ENCODE measurements around the gene RPS15. TPM values are rescaled to one million over a fixed set of nuclear protein-coding genes. Genes with fewer than 3 reads are reported as not detected.

The RPS15 gene
- total RNA-seq, 1 donor from 2014 or later: 938 TPM

DNA sequence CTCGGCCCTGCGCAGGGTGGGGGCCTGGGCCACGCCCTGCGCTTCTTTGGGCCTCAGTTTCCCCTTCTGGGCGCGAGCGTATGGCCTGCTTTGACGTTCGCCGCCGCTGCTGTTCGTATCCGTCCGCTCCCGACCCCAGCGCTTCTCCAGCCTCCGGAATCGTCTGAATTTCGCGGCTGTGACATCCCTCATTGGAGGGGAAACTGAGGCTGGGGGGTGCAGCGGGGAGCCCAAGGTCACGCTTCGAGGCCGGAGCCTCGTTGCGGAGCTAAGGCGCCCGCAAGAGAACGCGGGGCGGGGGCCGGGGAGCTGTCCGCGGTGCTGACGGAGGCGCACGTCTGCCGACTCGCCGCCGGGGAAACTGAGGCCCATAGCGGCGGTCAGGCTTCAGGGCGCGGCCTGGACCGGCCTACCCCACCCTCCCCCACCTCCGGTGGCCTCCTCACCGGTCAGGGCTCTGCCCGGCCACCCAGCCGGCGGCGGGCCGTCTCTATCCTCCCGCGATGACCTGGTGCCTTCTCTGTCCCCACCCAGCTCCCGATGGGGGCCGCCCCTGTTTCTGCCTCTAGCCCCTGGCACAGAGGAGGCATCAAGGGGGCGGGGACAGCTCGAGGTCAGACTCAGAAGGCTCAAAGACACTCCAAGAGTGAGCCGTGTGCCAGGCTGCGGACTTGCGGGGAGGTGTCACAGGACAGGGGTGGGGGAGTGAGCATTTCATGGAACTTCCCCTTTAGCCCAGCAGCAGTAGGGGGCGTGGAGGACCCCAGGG lies 8.7 kb downstream of the RPS15 start:
- no peaks in the 10 kb centered on the region for H3K9me3 Mint-ChIP-seq (ENCODE audit: low read depth)
- TF ChIP-seq, protein P1, sequence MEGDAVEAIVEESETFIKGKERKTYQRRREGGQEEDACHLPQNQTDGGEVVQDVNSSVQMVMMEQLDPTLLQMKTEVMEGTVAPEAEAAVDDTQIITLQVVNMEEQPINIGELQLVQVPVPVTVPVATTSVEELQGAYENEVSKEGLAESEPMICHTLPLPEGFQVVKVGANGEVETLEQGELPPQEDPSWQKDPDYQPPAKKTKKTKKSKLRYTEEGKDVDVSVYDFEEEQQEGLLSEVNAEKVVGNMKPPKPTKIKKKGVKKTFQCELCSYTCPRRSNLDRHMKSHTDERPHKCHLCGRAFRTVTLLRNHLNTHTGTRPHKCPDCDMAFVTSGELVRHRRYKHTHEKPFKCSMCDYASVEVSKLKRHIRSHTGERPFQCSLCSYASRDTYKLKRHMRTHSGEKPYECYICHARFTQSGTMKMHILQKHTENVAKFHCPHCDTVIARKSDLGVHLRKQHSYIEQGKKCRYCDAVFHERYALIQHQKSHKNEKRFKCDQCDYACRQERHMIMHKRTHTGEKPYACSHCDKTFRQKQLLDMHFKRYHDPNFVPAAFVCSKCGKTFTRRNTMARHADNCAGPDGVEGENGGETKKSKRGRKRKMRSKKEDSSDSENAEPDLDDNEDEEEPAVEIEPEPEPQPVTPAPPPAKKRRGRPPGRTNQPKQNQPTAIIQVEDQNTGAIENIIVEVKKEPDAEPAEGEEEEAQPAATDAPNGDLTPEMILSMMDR (IDR thresholded peaks at IDR 0.05; ENCODE audit: unreplicated experiment): no peak
- peaks cover 34% of the 10 kb centered on the region for H3K27me3 Mint-ChIP-seq

DNA sequence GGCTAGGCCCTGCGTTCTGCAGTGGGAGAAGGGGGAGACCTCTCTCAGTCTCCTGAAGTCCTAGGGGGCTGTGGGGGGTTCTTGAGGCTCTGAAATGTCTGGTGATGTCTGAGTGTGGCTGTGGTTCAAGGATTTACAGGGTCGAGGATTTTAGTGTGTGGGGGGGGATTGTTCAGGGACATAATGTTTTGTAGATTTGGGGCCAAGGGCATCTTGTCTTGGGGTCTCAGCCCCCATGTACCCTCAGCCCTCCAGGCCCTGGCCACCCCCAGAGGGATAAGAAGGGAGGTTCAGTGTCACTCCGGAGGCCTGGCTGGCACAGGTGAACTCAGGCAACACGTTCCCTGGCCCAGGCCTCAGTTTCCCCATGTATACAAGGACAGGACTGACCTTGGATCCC lies 9.3 kb downstream of the RPS15 start:
- no peak overlapping the region for H3K27ac Mint-ChIP-seq
- peaks cover 34% of the 10 kb centered on the region for H3K27me3 Mint-ChIP-seq
- TF ChIP-seq, protein P1 (IDR thresholded peaks at IDR 0.05; ENCODE audit: unreplicated experiment): no peak
- peaks cover 3% of the 10 kb centered on the region for H3K36me3 Mint-ChIP-seq (ENCODE audit: insufficient read depth)
- no peaks in the 10 kb centered on the region for H3K4me1 Mint-ChIP-seq (ENCODE audit: low read depth)
- peak overlapping the region; percentile 54 for H3K4me3 Mint-ChIP-seq (ENCODE audit: low read depth)
- DNase-seq (ENCODE audit: low spot score, unreplicated experiment): no peak
- H3K9me3 Mint-ChIP-seq (ENCODE audit: low read depth): no peaks in the 10 kb centered on the region

More for the DNA sequence above, 8.7 kb downstream of the RPS15 start:
- no peak for DNase-seq (ENCODE audit: low spot score, unreplicated experiment)
- Mint-ChIP-seq H3K27ac (no peak overlapping the region), H3K4me3 (ENCODE audit: low read depth) (peak overlapping the region; percentile 54), H3K36me3 (ENCODE audit: insufficient read depth) (peaks cover 8% of the 10 kb centered on the region), H3K4me1 (ENCODE audit: low read depth) (no peaks in the 10 kb centered on the region)

DNA sequence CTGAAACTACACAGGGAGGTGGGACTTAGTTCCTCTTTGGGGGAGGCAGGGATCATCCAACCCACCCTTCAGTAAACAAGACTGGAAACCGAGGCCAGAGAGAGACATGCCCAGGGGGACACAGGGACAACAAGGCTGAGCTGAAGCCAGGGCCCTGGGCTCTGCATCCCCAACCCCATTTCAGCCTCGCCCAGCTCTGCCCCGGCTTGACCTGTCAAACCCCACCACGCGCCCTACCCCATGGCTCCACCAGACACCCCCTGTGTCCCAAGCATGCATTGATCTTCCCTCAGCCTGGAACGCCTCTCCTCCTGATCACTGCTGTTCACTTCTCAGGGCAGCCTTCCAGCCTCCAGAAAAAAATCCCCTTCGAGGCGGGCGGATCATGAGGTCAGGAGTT lies 9.7 kb downstream of the RPS15 start:
- H3K4me1 Mint-ChIP-seq (ENCODE audit: low read depth): no peaks in the 10 kb centered on the region
- no peak overlapping the region for H3K27ac Mint-ChIP-seq
- H3K27me3 Mint-ChIP-seq: peaks cover 36% of the 10 kb centered on the region
- H3K9me3 Mint-ChIP-seq (ENCODE audit: low read depth): no peaks in the 10 kb centered on the region
- peak overlapping the region; percentile 26 for H3K4me3 Mint-ChIP-seq (ENCODE audit: low read depth)
- TF ChIP-seq, protein P1 (IDR thresholded peaks at IDR 0.05; ENCODE audit: unreplicated experiment): no peak
- no peak for DNase-seq (ENCODE audit: low spot score, unreplicated experiment)
- H3K36me3 Mint-ChIP-seq (ENCODE audit: insufficient read depth): no peaks in the 10 kb centered on the region

DNA sequence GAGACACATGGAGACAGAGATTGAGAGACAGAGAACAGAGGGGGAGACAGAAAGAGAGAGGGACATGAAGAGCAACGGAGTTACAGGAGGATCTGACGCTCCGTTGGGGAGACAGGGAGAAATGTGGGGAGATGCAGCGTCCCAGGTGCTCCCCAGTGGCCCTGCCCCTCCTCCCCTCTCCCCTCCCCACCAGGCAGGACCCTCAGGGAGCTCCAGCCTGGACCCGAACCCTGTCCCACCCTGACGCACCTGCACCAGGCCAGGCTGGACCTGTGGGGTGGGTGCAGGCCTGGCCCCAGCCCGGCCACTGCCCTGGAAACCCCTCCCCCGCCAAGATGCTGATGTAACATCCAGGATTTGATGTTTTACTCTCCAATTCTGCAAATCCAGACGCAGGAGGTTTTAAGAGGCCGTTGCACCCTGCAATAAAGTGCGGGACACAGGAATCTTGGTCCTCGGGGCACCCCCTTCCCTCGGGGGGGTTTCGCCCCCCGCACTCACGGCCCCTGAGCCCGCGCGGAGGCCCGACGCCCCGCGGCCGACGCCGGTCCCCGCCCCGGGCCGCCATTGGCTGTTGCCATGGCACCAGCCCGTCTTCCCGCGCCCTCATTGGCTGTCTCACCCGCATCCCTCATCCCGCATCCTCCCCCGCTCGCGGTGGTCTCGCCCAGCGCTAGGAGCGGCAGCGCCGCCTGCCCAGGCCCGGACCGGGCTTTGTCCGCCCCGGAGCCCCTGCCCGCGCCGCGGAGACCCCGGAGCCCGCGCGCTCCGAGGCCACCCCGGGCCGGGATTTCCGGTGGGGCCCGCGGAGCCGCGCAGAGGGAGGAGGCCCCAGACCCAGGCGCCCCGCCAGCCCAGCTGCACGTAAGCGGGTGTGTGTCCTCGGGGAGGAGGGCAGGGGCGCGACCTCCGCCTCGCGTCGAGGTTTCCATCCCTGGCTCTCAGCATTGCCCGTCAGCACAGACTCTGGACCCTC lies 11.6 kb downstream of the RPS15 start, which contains the start of gene APC2:
Gene APC2, plus strand, starts transcription at position 655 of the 976 bp plus-strand sequence. CDS start 2,881 bp downstream, outside the sequence.
- TF ChIP-seq, protein P1 (IDR thresholded peaks at IDR 0.05; ENCODE audit: unreplicated experiment): no peak
- no peak within 1 kb of the TSS for H3K4me3 Mint-ChIP-seq (ENCODE audit: low read depth)
- H3K27me3 Mint-ChIP-seq: peaks cover 42% of the 10 kb centered on the region
- no peaks in the 10 kb centered on the region for H3K9me3 Mint-ChIP-seq (ENCODE audit: low read depth)
- H3K4me1 Mint-ChIP-seq (ENCODE audit: low read depth): no peaks in the 10 kb centered on the region
- DNase-seq (ENCODE audit: low spot score, unreplicated experiment): no peak
- no peaks in the 10 kb centered on the region for H3K36me3 Mint-ChIP-seq (ENCODE audit: insufficient read depth)
- H3K27ac Mint-ChIP-seq: no peak within 1 kb of the TSS
